Measurements from ENCODE around the gene SKP2.

Gene SKP2

DNA sequence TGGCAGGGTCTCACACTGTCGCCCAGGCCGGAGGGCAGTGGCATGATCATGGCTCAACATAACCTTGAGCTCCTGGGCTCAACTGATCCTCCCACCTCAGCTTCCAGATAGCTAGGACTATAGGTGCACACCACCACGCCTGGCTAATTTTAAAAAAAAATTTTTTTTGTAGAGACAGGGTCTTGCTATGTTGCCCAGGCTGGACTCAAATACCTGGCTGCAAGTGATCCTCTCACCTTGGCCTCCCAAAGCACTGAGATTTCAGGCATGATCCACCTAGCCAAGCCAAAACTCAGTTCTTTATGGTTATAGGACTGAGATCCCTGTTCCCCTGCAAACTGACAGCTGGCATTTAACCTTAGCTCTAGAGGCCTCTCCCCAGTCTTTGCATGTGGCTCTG lies 5.5 kb upstream of the SKP2 start:
- no peak for DNase-seq
- H3K4me3 ChIP-seq (ENCODE audit: low read depth, low read length) = no peak overlapping the region
- no peak overlapping the region for H3K27ac ChIP-seq
- H3K27me3 ChIP-seq (replicated peaks) = no peaks in the 10 kb centered on the region
- TF ChIP-seq, protein P1, sequence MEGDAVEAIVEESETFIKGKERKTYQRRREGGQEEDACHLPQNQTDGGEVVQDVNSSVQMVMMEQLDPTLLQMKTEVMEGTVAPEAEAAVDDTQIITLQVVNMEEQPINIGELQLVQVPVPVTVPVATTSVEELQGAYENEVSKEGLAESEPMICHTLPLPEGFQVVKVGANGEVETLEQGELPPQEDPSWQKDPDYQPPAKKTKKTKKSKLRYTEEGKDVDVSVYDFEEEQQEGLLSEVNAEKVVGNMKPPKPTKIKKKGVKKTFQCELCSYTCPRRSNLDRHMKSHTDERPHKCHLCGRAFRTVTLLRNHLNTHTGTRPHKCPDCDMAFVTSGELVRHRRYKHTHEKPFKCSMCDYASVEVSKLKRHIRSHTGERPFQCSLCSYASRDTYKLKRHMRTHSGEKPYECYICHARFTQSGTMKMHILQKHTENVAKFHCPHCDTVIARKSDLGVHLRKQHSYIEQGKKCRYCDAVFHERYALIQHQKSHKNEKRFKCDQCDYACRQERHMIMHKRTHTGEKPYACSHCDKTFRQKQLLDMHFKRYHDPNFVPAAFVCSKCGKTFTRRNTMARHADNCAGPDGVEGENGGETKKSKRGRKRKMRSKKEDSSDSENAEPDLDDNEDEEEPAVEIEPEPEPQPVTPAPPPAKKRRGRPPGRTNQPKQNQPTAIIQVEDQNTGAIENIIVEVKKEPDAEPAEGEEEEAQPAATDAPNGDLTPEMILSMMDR (IDR thresholded peaks at IDR 0.05; ENCODE audit: low read depth, low read length, missing control alignments) = no peak
- no peaks in the 10 kb centered on the region for H3K36me3 ChIP-seq (replicated peaks)
- in situ Hi-C loops (cut with HindIII; ENCODE audit: low pct_ligation_motif_present, low sequenced_read_pairs) = no loop called here

DNA sequence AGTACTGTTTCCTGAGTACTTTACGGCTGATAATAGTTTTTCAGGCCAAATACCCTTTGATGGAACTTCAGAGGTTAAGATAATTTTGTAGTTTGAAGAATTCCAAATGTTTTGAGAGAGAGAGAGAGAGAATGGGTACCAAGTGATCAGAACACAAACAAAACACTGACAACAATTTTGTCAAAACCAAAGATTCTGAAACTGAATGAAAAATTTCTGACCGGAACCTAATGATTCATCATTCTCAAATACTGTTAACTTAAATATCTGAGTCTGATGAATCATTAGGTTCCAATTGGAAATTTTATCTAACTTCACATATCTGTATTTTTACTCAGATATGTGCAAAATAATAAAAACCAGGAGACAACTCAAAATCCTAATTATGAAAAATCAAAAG lies 4.2 kb upstream of the SKP2 start:
- in situ Hi-C loops (cut with HindIII; ENCODE audit: low pct_ligation_motif_present, low sequenced_read_pairs) = no loop called here
- no peak for DNase-seq
- Histone ChIP-seq H3K4me3 (ENCODE audit: low read depth, low read length) (no peak overlapping the region), H3K27me3 (replicated peaks) (no peaks in the 10 kb centered on the region), H3K27ac (peak overlapping the region; percentile 56), H3K36me3 (replicated peaks) (no peaks in the 10 kb centered on the region)
- TF ChIP-seq, protein P1 (IDR thresholded peaks at IDR 0.05; ENCODE audit: low read depth, low read length, missing control alignments) = no peak

DNA sequence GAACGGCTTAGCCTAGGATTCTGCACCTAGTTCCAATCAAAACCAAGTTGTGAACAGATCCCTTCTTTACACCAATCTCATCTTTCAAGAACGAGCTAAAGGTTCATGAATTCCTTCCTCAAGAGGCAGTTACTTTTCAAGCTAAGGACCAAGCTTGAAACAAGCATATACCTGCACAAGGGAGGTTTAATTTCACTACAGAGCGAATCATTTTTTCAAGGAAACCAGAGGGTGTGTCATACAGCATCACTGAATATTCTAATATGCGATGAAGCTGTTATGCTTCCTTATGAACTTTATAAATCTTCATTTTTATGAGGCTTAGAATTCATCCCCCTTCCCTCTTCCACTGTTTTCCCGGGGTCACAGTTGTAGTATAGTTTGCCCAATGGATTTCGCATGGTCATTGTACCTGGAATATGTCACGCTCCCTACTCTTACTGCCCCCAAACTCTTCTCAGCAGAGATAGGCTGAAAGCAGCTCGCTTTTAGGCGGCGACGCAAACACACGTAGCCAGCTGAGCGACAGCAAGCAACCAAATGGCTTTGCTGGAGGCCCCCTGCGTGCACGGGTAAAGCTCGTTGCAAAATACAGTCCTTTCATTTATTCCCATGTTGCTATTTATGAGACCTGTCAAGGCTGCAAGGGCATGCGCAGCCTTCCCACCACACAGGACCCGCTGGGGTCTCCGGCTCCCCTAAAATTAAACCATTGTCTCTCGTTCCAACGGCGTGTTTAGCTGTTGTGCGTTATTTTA lies 1.1 kb upstream of the SKP2 start:
- Histone ChIP-seq H3K36me3 (replicated peaks) (no peaks in the 10 kb centered on the region), H3K27ac (no peak overlapping the region), H3K4me3 (ENCODE audit: low read depth, low read length) (peak overlapping the region; percentile 93), H3K27me3 (replicated peaks) (no peaks in the 10 kb centered on the region)
- in situ Hi-C loops (cut with HindIII; ENCODE audit: low pct_ligation_motif_present, low sequenced_read_pairs) = no loop called here
- DNase-seq = peak; percentile 45
- TF ChIP-seq, protein P1 (IDR thresholded peaks at IDR 0.05; ENCODE audit: low read depth, low read length, missing control alignments) = no peak

DNA sequence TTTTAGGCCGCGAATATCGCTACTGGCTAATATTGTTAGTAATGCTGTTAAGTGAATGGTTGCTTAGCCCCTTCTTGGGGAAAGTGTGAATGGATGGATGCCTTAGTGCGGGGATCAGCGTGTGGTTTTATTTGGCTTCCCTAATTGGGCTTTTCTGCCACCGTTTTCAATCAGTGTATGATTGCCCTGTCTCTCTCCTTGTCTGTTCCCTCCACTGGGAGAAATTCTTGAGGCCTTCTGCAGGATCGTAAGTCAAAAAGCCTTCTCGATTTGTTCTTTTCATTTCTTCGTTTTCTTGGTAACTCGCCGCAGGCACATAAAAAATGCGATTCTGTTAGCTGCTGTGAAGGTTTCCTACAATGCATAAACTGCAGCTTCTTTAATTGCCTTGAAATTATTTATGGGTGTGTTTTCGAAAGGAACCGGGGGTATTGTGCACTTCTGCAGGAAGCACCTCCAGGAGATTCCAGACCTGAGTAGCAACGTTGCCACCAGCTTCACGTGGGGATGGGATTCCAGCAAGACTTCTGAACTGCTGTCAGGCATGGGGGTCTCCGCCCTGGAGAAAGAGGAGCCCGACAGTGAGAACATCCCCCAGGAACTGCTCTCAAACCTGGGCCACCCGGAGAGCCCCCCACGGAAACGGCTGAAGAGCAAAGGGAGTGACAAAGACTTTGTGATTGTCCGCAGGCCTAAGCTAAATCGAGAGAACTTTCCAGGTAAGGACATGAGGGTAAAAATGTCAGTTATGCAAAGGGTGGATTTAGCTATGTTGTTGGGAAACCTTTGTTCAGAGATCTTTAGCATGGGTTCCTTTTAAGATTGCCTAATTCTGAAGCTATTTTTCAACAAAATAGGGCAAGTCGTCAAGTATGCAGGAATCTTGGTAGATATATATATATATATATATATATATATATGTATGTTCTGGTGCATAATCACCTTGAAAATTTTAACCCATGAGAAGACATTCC lies 700 bp downstream of the SKP2 start:
- no peak for DNase-seq

DNA sequence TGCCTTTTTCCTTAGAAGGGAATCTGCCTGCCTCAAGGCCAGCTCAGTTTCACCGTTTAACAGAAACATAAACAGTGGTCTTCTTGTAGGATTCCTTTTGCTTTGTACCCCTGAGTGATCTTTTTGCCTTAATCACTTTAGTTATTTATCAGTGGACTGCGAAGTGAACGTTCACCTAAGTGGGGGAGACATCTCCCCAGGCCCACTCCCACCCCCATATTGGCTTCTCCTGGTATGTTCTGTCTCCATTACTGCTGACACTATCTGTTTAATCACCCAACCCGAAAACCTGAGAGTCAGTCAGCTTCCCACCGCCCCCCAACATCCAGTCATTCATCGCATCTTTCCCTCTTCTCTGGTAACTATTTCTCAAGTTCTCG lies 1.4 kb downstream of the SKP2 start:
- H3K27ac ChIP-seq = no peak overlapping the region
- in situ Hi-C loops (cut with HindIII; ENCODE audit: low pct_ligation_motif_present, low sequenced_read_pairs) = no loop called here
- H3K4me3 ChIP-seq (ENCODE audit: low read depth, low read length) = peak overlapping the region; percentile 93
- no peaks in the 10 kb centered on the region for H3K36me3 ChIP-seq (replicated peaks)
- TF ChIP-seq, protein P1 (IDR thresholded peaks at IDR 0.05; ENCODE audit: low read depth, low read length, missing control alignments) = no peak
- DNase-seq = no peak
- H3K27me3 ChIP-seq (replicated peaks) = no peaks in the 10 kb centered on the region

More for the DNA sequence above, 700 bp downstream of the SKP2 start:
- Histone ChIP-seq H3K27me3 (replicated peaks) (no peaks in the 10 kb centered on the region), H3K36me3 (replicated peaks) (no peaks in the 10 kb centered on the region), H3K4me3 (ENCODE audit: low read depth, low read length) (peak overlapping the region; percentile 93), H3K27ac (peak overlapping the region; percentile 0)
- in situ Hi-C loops (cut with HindIII; ENCODE audit: low pct_ligation_motif_present, low sequenced_read_pairs) = no loop called here
- TF ChIP-seq, protein P1 (IDR thresholded peaks at IDR 0.05; ENCODE audit: low read depth, low read length, missing control alignments) = no peak
